Loucy (cell line): ENCODE data around the gene LVRN.
"Not testable (repeated sequence)": the region's sequence is repeated elsewhere in the genome, so short reads cannot be mapped to it uniquely, and the experiment has no call there.

ENCODE experiments used
- H2AFZ ChIP-seq: fragments of 200-600 bp; sonication (generic); 2 replicates; pipeline ENCODE4 v1.6.0; 2016; ENCODE audit warnings: antibody characterized with exemption, mild to moderate bottlenecking, low read length, moderate library complexity
- H3F3A ChIP-seq: fragments of 200-600 bp; 2 replicates; pipeline ENCODE4 v1.6.0; 2016; ENCODE audit warnings: antibody characterized with exemption, low read depth, mild to moderate bottlenecking
- H3K27me3 ChIP-seq: fragments of 200-600 bp; sonication (generic); 2 replicates; pipeline ENCODE4 v1.6.1; 2014; ENCODE audit warnings: low read length, mild to moderate bottlenecking; ENCODE audit not compliant: insufficient read depth, poor library complexity, severe bottlenecking
- H3K36me3 ChIP-seq: fragments of 200-600 bp; sonication (generic); 2 replicates; pipeline ENCODE4 v1.6.1; 2016; ENCODE audit warnings: low read length; ENCODE audit not compliant: insufficient read depth
- H3K4me1 ChIP-seq: fragments of 200-600 bp; sonication (generic); 2 replicates; pipeline ENCODE4 v1.5.1; 2014; ENCODE audit warnings: low read length, mild to moderate bottlenecking; ENCODE audit not compliant: insufficient read depth, poor library complexity, severe bottlenecking
- H3K4me2 ChIP-seq: fragments of 200-600 bp; sonication (generic); 2 replicates; pipeline ENCODE4 v1.6.0; 2014; ENCODE audit warnings: antibody characterized with exemption, low read length, low read depth, mild to moderate bottlenecking; ENCODE audit not compliant: poor library complexity, severe bottlenecking
- H3K4me3 ChIP-seq: fragments of 200-600 bp; sonication (generic); 2 replicates; pipeline ENCODE4 v1.5.1; 2014; ENCODE audit warnings: low read length, mild to moderate bottlenecking, mixed read lengths; ENCODE audit not compliant: poor library complexity, severe bottlenecking
- H3K79me2 ChIP-seq: fragments of 200-600 bp; sonication (generic); 2 replicates; pipeline ENCODE4 v1.6.1; 2014; ENCODE audit warnings: low read length; ENCODE audit not compliant: insufficient read depth
- H3K9ac ChIP-seq: fragments of 200-600 bp; sonication (generic); 2 replicates; pipeline ENCODE4 v1.6.0; 2014; ENCODE audit warnings: mild to moderate bottlenecking, low read depth, low read length, moderate library complexity; ENCODE audit not compliant: poor library complexity, severe bottlenecking
- H3K9me2 ChIP-seq: fragments of 200-600 bp; sonication (generic); replicated peaks from 2 replicates; pipeline ENCODE4 v1.6.1; 2016; ENCODE audit warnings: low read depth, low read length, mixed read lengths
- H3K9me3 ChIP-seq: fragments of 200-600 bp; sonication (generic); 2 replicates; pipeline ENCODE4 v1.6.1; 2014; ENCODE audit warnings: mild to moderate bottlenecking, antibody characterized with exemption, low read length, low read depth; ENCODE audit not compliant: insufficient read depth
- H4K20me1 ChIP-seq: fragments of 200-600 bp; sonication (generic); 2 replicates; pipeline ENCODE4 v1.6.0; 2014; ENCODE audit warnings: antibody characterized with exemption, low read length, mild to moderate bottlenecking; ENCODE audit not compliant: insufficient read depth, poor library complexity, severe bottlenecking
- CTCF ChIP-seq: fragments of 200-600 bp; sonication (generic); conservative IDR thresholded peaks from 2 replicates; pipeline ENCODE4 v1.5.1; 2014; ENCODE audit warnings: mild to moderate bottlenecking, antibody characterized with exemption, low read length
- EZH2phosphoT487 ChIP-seq: fragments of 200-600 bp; IDR thresholded peaks from 2 replicates; pipeline ENCODE4 v1.6.1; 2018; ENCODE audit warnings: antibody characterized with exemption, mild to moderate bottlenecking, moderate library complexity, borderline replicate concordance

Gene LVRN

GRCh38 chr5:115962239-115962564 lies at the start of gene LVRN:
Gene LVRN, plus strand, starts transcription at chr5:115962475. Its CDS starts 143 bp downstream, at chr5:115962618.
- H3K27me3 ChIP-seq = no peaks in the 10 kb centered on the region
- H2AFZ ChIP-seq = no peak within 1 kb of the TSS
- H3K4me2 ChIP-seq = no peak within 1 kb of the TSS
- H3K4me3 ChIP-seq = no peak within 1 kb of the TSS
- no peaks in the 10 kb centered on the region for H3K9me2 ChIP-seq
- H3K36me3 ChIP-seq = no peaks in the 10 kb centered on the region
- no peaks in the 10 kb centered on the region for H3K9me3 ChIP-seq
- H3K4me1 ChIP-seq = no peaks in the 10 kb centered on the region
- no peaks in the 10 kb centered on the region for H3F3A ChIP-seq
- TF ChIP-seq EZH2phosphoT487 (no peak), CTCF (no peak)
- H4K20me1 ChIP-seq = no peaks in the 10 kb centered on the region
- H3K9ac ChIP-seq = no peak within 1 kb of the TSS
- H3K79me2 ChIP-seq = no peaks in the 10 kb centered on the region

GRCh38 chr5:115913623-115914400 lies 48.5 kb upstream of the LVRN start:
- H4K20me1 ChIP-seq, H3K9me3 ChIP-seq, H3K36me3 ChIP-seq, H3K9me2 ChIP-seq, H3K27me3 ChIP-seq, H3F3A ChIP-seq, H2AFZ ChIP-seq, H3K4me2 ChIP-seq, H3K79me2 ChIP-seq, H3K4me3 ChIP-seq, H3K9ac ChIP-seq, H3K4me1 ChIP-seq: not testable (repeated sequence)

GRCh38 chr5:115920171-115920725 lies 42.0 kb upstream of the LVRN start:
- Histone ChIP-seq H3K27me3 (no peaks in the 10 kb centered on the region), H2AFZ (no peak overlapping the region), H3K9ac (no peak overlapping the region), H3K9me2 (no peaks in the 10 kb centered on the region), H3F3A (no peaks in the 10 kb centered on the region), H3K79me2 (no peaks in the 10 kb centered on the region), H3K4me1 (no peaks in the 10 kb centered on the region), H3K4me2 (no peak overlapping the region), H4K20me1 (no peaks in the 10 kb centered on the region), H3K4me3 (no peak overlapping the region), H3K36me3 (no peaks in the 10 kb centered on the region; the same call in 1 of the 2 replicates), H3K9me3 (no peaks in the 10 kb centered on the region)
- TF ChIP-seq CTCF (no peak), EZH2phosphoT487 (no peak)

- not testable (repeated sequence) for H3K4me1 ChIP-seq, H3K27me3 ChIP-seq, H3K36me3 ChIP-seq, H2AFZ ChIP-seq, H3K9me3 ChIP-seq, H3F3A ChIP-seq, H3K4me2 ChIP-seq, H3K4me3 ChIP-seq, H3K9ac ChIP-seq, H3K79me2 ChIP-seq, H4K20me1 ChIP-seq, H3K9me2 ChIP-seq
Measured at GRCh38 chr5:115928578-115929407, 33.5 kb upstream of the LVRN start.

- not testable (repeated sequence) for H3K4me1 ChIP-seq, H3K4me2 ChIP-seq, H3F3A ChIP-seq, H4K20me1 ChIP-seq, H3K36me3 ChIP-seq, H3K9me3 ChIP-seq, H2AFZ ChIP-seq, H3K27me3 ChIP-seq, H3K9me2 ChIP-seq, H3K4me3 ChIP-seq, H3K79me2 ChIP-seq, H3K9ac ChIP-seq
Measured at GRCh38 chr5:115930171-115930570, 32.1 kb upstream of the LVRN start.
